Progenitor cell of endocrine pancreas (in vitro differentiated cells): Measurements from ENCODE around the gene TPST2. TPM values are rescaled to one million over a fixed set of nuclear protein-coding genes. Genes with fewer than 3 reads are reported as not detected.

ENCODE experiments used
- DNase-seq: peaks from one replicate; pipeline ENCODE4 v3.0.0; 2021; ENCODE audit warnings: low spot score; ENCODE audit not compliant: unreplicated experiment
- H3K27ac Mint-ChIP-seq: 2 replicates; pipeline ENCODE4 v1.8.0; 2021; ENCODE audit warnings: mild to moderate bottlenecking, moderate library complexity, mixed read lengths
- H3K27me3 Mint-ChIP-seq: 2 replicates; pipeline ENCODE4 v1.8.0; 2021; ENCODE audit warnings: mixed read lengths
- H3K36me3 Mint-ChIP-seq: 2 replicates; pipeline ENCODE4 v1.8.0; 2022; ENCODE audit warnings: mixed read lengths; ENCODE audit not compliant: insufficient read depth
- H3K4me1 Mint-ChIP-seq: 2 replicates; pipeline ENCODE4 v1.8.0; 2021; ENCODE audit warnings: low read depth, mixed read lengths
- H3K4me3 Mint-ChIP-seq: 2 replicates; pipeline ENCODE4 v1.8.0; 2021; ENCODE audit warnings: low read depth, mild to moderate bottlenecking, moderate library complexity, mixed read lengths
- H3K9me3 Mint-ChIP-seq: 2 replicates; pipeline ENCODE4 v1.8.0; 2021; ENCODE audit warnings: low read depth, mixed read lengths
- total RNA-seq: library from RNA; stranded (reverse); gene quantifications from 2 replicates; pipeline ENCODE4 v1.2.1, GENCODE V29; 2021
- TF ChIP-seq, protein P1 (sequence below): fragments of 200-600 bp; sonication (generic); IDR thresholded peaks from one replicate; pipeline ENCODE4 v1.5.0; 2021; ENCODE audit warnings: antibody characterized with exemption, mild to moderate bottlenecking; ENCODE audit not compliant: unreplicated experiment

Gene TPST2
- total RNA-seq, 1 donor from 2014 or later: 19.1 TPM

DNA sequence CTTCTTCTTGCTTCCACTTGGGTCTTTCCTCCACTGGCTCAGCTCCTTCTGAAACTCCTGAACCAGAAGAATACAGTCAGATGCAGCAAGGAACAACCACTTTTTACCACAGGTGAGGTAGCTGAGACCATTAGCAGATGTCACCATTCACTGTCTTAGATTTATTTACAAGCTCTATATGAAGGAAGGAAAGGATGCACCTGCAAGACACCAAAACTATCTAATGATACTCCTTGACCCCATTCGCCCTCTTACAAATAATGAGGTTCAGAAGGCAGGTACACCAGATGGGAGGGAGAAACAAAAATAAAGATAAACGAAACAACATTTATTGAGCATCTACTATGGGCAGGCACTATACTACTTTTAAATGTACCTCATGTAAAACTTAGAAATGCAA is 87.9 kb downstream of the TPST2 start:
- H3K36me3 Mint-ChIP-seq: peaks cover 37% of the 10 kb centered on the region
- H3K4me1 Mint-ChIP-seq: no peaks in the 10 kb centered on the region
- no peaks in the 10 kb centered on the region for H3K9me3 Mint-ChIP-seq
- TF ChIP-seq, protein P1, sequence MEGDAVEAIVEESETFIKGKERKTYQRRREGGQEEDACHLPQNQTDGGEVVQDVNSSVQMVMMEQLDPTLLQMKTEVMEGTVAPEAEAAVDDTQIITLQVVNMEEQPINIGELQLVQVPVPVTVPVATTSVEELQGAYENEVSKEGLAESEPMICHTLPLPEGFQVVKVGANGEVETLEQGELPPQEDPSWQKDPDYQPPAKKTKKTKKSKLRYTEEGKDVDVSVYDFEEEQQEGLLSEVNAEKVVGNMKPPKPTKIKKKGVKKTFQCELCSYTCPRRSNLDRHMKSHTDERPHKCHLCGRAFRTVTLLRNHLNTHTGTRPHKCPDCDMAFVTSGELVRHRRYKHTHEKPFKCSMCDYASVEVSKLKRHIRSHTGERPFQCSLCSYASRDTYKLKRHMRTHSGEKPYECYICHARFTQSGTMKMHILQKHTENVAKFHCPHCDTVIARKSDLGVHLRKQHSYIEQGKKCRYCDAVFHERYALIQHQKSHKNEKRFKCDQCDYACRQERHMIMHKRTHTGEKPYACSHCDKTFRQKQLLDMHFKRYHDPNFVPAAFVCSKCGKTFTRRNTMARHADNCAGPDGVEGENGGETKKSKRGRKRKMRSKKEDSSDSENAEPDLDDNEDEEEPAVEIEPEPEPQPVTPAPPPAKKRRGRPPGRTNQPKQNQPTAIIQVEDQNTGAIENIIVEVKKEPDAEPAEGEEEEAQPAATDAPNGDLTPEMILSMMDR: no peak
- H3K27me3 Mint-ChIP-seq: no peaks in the 10 kb centered on the region
- H3K27ac Mint-ChIP-seq: no peak overlapping the region
- H3K4me3 Mint-ChIP-seq: no peak overlapping the region
- no peak for DNase-seq

DNA sequence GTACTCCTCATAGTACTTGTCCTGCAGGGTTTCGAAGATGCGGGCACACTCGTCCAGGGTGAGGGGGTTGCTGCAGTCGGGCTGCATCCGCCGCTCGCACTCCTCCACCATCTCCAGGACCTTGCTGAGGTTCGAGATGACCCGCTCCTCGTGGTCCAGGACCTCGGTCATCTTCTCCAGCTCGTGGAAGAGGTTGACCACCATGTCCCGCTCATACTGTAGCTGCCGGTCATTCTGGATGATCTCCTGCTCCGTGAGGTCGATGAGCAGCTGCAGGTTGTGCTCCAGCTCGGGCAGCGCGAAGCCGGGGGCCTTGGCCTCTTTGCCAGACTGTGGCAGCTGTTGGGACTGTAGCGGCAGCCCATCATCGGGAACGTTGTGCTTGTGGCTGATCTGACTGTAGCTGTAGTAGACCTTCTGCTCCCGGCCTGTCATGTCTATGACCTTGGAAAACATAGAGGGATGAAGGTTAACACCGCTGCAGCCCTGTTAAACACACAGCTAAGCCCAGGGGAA is 90.7 kb downstream of the TPST2 start:
- Mint-ChIP-seq H3K36me3 (peaks cover 30% of the 10 kb centered on the region), H3K9me3 (no peaks in the 10 kb centered on the region), H3K4me3 (no peak overlapping the region), H3K4me1 (no peaks in the 10 kb centered on the region), H3K27ac (no peak overlapping the region), H3K27me3 (no peaks in the 10 kb centered on the region)
- no peak for DNase-seq
- TF ChIP-seq, protein P1: no peak

DNA sequence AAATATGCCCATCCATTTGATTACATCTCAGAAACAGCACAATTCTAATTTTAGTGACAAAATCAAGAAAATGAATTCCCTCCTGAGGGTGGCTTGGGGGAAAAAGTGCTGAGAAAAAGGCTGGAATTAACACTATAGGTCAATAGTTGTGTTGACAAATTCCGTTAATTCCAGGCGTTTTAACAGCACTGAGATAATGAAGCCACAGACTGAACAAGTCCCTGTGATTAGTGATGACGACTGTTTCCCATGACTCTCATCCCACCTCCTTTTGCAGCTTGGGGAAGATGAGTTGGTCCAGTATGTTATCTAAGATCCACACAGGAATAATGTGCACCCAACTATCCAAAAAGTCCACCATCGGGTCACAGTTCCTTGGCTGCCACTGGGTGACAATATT is 93.5 kb downstream of the TPST2 start:
- Mint-ChIP-seq H3K27me3 (no peaks in the 10 kb centered on the region), H3K36me3 (peaks cover 21% of the 10 kb centered on the region), H3K4me1 (no peaks in the 10 kb centered on the region), H3K9me3 (no peaks in the 10 kb centered on the region), H3K4me3 (no peak overlapping the region), H3K27ac (no peak overlapping the region)
- TF ChIP-seq, protein P1: no peak
- DNase-seq: no peak

DNA sequence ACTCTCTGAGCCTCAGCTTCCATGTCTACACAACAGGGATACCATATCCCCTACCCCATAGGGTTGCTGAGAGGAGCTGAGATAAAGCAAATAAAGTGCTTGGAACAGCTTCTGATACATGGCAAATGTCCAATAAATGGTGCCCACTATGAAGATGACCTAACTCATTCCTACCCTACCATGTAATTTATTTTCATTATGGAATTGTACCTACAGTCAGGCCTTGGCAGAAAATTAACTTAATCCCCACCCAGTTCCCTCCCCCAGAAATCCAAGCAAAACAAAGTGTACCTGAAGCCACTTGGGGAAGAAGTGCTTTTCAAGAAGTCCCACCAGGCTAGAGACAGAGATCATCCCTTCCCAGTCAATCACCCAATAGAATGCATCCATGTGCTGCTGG is 95.4 kb downstream of the TPST2 start:
- no peaks in the 10 kb centered on the region for H3K4me1 Mint-ChIP-seq
- H3K27me3 Mint-ChIP-seq: no peaks in the 10 kb centered on the region
- no peak for DNase-seq
- TF ChIP-seq, protein P1: no peak
- no peak overlapping the region for H3K4me3 Mint-ChIP-seq
- peaks cover 15% of the 10 kb centered on the region for H3K36me3 Mint-ChIP-seq
- no peak overlapping the region for H3K27ac Mint-ChIP-seq
- no peaks in the 10 kb centered on the region for H3K9me3 Mint-ChIP-seq

DNA sequence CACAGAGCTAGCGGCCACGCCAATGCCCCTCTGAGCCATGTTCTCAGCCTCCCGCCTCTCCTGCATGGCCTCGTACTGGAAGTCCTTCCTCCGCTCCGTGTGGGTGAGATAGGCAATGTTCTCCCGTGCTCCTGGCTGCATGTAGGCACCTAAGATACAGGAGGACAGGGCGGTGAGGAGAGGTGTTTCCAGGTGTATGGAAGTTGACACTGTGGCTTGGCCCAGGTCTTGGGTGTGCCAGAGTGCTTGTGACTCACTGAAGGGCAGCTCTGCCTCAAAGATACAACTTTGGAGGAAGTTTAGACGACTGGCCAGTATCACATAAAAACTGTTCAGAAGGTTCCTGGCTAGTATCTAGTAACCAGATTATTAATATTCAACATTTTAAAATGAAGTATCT is 97.7 kb downstream of the TPST2 start:
- H3K27ac Mint-ChIP-seq: no peak overlapping the region
- TF ChIP-seq, protein P1: no peak
- H3K4me1 Mint-ChIP-seq: peaks cover 4% of the 10 kb centered on the region
- DNase-seq: no peak
- no peak overlapping the region for H3K4me3 Mint-ChIP-seq
- peaks cover 15% of the 10 kb centered on the region for H3K36me3 Mint-ChIP-seq
- H3K27me3 Mint-ChIP-seq: no peaks in the 10 kb centered on the region
- no peaks in the 10 kb centered on the region for H3K9me3 Mint-ChIP-seq
